BLaER1 (cell line): Measurements from ENCODE around the gene PLCL2.

Experiments
- H3K27ac ChIP-seq: shearing (Covaris generic); formaldehyde crosslinking; 2 replicates; pipeline ENCODE4 v1.8.1; 2022
- H3K27me3 ChIP-seq: shearing (Covaris generic); formaldehyde crosslinking; 2 replicates; pipeline ENCODE4 v1.8.1; 2022
- H3K36me3 ChIP-seq: shearing (Covaris generic); formaldehyde crosslinking; 2 replicates; pipeline ENCODE4 v1.8.1; 2022
- H3K4me1 ChIP-seq: shearing (Covaris generic); formaldehyde crosslinking; 2 replicates; pipeline ENCODE4 v1.8.1; 2022
- H3K4me2 ChIP-seq: shearing (Covaris generic); formaldehyde crosslinking; 2 replicates; pipeline ENCODE4 v1.8.1; 2022
- H3K4me3 ChIP-seq: shearing (Covaris generic); formaldehyde crosslinking; 2 replicates; pipeline ENCODE4 v1.8.1; 2022
- H3K9ac ChIP-seq: shearing (Covaris generic); formaldehyde crosslinking; 2 replicates; pipeline ENCODE4 v1.8.1; 2022
- H3K9me3 ChIP-seq: shearing (Covaris generic); formaldehyde crosslinking; 2 replicates; pipeline ENCODE4 v1.8.1; 2022
- H4K20me1 ChIP-seq: shearing (Covaris generic); formaldehyde crosslinking; 2 replicates; pipeline ENCODE4 v1.8.1; 2022
- Cebpa-rat ChIP-seq: shearing (Covaris generic); IDR thresholded peaks from 2 replicates; pipeline ENCODE4 v1.8.1; 2022

The PLCL2 gene

DNA sequence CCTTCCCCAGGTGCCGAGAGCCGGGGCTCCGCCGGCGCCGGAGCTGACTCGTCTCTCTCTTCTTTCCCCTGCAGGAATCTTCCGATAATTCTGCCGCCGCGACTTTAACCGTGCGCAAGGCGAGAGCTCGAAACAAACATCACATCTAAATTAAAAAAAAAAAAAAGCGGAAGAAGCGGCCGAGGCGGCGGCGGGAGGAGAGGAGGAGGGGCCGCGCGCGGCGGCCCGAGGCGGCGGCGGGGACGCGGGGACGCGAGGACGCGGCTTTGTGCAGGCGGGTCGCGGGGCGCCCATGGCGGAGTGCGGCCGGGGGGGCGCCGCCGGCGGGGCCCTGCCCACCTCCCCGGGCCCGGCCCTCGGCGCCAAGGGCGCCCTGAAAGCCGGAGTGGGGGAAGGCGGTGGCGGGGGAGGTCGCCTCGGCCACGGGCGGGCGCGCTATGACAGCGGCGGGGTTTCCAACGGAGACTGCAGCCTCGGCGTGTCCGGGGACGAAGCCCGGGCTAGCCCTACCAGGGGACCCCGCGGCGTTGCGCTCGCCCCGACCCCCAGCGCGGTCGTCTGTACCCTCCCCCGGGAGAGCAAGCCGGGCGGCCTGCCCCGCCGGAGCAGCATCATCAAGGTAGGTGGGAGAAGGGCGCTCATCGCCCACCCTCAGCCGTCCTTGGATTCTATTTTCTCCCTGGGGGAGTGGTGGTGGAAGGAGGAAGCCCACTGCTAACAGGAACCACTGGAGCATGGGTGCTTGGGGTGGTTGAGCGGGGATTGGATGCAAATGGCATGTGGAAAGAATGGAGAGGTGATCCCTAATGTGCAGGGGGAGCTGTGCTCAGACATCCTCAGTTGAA, at the start of gene PLCL2:
Gene PLCL2 (plus strand): TSS at position 208 of the 845 bp plus-strand sequence. CDS start 85 bp downstream, at position 293.
- TF ChIP-seq Cebpa-rat = no peak
- H3K4me3 ChIP-seq = peak within 1 kb of the TSS; percentile 85
- H4K20me1 ChIP-seq = peaks cover 35% of the 10 kb centered on the region
- H3K27ac ChIP-seq = peak within 1 kb of the TSS; percentile 96
- H3K9ac ChIP-seq = peak within 1 kb of the TSS; percentile 96
- H3K36me3 ChIP-seq = no peaks in the 10 kb centered on the region
- peak within 1 kb of the TSS; percentile 92 for H3K4me2 ChIP-seq
- H3K9me3 ChIP-seq = no peaks in the 10 kb centered on the region
- peaks cover 40% of the 10 kb centered on the region for H3K4me1 ChIP-seq
- no peaks in the 10 kb centered on the region for H3K27me3 ChIP-seq

GRCh38 chr3:16836505-16837237, 48.1 kb upstream of the PLCL2 start:
- Histone ChIP-seq H3K36me3 (no peaks in the 10 kb centered on the region), H3K4me2 (no peak overlapping the region), H3K4me1 (peaks cover 22% of the 10 kb centered on the region), H3K9me3 (no peaks in the 10 kb centered on the region), H4K20me1 (no peaks in the 10 kb centered on the region), H3K27me3 (no peaks in the 10 kb centered on the region), H3K9ac (no peak overlapping the region), H3K27ac (no peak overlapping the region), H3K4me3 (no peak overlapping the region)
- no peak for TF ChIP-seq Cebpa-rat

- no peak overlapping the region for H3K9ac ChIP-seq
- no peak overlapping the region for H3K4me3 ChIP-seq
- H3K27ac ChIP-seq = no peak overlapping the region
- H3K27me3 ChIP-seq = no peaks in the 10 kb centered on the region
- TF ChIP-seq Cebpa-rat = no peak
- peaks cover 31% of the 10 kb centered on the region for H3K4me1 ChIP-seq
- H3K4me2 ChIP-seq = peak overlapping the region; percentile 49
- no peaks in the 10 kb centered on the region for H3K36me3 ChIP-seq
- no peaks in the 10 kb centered on the region for H3K9me3 ChIP-seq
- no peaks in the 10 kb centered on the region for H4K20me1 ChIP-seq
These were observed 47.2 kb upstream of the PLCL2 start for GRCh38 chr3:16837602-16838001.

DNA sequence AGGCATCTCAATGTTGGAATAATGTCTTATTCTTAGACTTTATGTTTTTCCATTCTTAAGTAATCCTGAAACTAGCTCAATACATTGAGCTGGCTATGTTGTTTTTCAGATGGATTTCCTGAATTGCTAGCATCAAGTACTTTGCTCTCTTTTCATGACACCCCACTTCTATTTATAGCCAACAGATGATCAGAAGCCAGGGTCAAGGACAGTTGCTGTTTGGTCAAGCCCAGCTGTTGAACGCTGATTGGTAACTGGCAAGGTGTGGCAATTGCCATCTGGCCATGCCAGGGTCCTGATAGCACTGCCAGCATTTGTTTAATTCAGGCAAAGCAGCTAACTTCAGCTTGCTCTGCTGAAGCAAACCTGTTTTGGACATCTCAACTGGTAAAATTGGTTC, 46.2 kb upstream of the PLCL2 start:
- no peak for TF ChIP-seq Cebpa-rat
- H3K27ac ChIP-seq = no peak overlapping the region
- no peaks in the 10 kb centered on the region for H4K20me1 ChIP-seq
- peaks cover 37% of the 10 kb centered on the region for H3K4me1 ChIP-seq
- H3K27me3 ChIP-seq = no peaks in the 10 kb centered on the region
- H3K4me2 ChIP-seq = peak overlapping the region; percentile 49
- no peaks in the 10 kb centered on the region for H3K9me3 ChIP-seq
- H3K9ac ChIP-seq = no peak overlapping the region
- H3K4me3 ChIP-seq = no peak overlapping the region
- H3K36me3 ChIP-seq = no peaks in the 10 kb centered on the region

DNA sequence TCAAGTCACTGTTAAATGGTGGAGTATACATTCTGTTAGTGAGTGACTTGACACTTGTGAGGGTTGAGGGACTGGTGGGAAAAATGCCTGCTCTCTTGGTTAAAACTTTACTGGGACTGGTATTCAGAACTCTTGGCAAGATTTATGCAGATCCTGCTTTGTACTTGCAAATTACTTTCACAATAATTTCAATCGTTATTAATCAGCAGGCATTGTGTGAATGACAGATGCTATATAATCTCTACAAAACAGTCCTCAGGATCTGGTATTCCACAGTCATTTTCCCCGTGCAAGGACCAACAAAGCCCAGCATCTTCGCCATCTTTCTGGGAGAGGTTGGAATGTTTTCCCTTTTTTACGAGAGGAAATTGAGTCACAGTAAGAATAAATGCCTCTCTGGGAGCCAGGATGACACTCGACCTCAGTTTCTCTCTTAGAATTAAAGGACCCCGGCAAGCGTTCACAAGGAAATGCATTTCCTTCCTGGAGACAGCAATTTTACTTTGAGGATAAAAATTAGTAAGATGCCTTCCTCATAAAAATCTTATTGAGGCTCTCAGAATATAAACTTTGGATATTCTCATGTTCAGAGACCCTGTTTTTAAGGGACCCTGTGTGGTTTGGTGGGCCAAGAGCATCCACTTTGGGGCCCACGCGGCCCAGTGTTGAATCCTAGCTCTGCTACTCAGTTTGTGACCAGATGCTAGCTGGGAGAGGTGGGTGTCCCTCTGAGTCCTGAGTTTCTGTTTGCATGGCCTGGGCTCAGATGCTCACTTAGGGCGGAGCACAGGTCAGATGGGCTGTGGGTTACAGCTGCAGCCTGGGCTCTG, 45.3 kb upstream of the PLCL2 start:
- no peaks in the 10 kb centered on the region for H3K9me3 ChIP-seq
- H3K36me3 ChIP-seq = no peaks in the 10 kb centered on the region
- no peak overlapping the region for H3K4me2 ChIP-seq
- H3K4me3 ChIP-seq = no peak overlapping the region
- H3K4me1 ChIP-seq = peaks cover 37% of the 10 kb centered on the region
- H3K27ac ChIP-seq = no peak overlapping the region
- TF ChIP-seq Cebpa-rat = no peak
- H4K20me1 ChIP-seq = no peaks in the 10 kb centered on the region
- no peaks in the 10 kb centered on the region for H3K27me3 ChIP-seq
- no peak overlapping the region for H3K9ac ChIP-seq

- TF ChIP-seq Cebpa-rat = no peak
- Histone ChIP-seq H3K9me3 (no peaks in the 10 kb centered on the region), H3K4me2 (no peak overlapping the region), H3K4me3 (no peak overlapping the region), H3K4me1 (peaks cover 37% of the 10 kb centered on the region), H3K27ac (no peak overlapping the region), H3K36me3 (no peaks in the 10 kb centered on the region), H4K20me1 (no peaks in the 10 kb centered on the region), H3K9ac (no peak overlapping the region), H3K27me3 (no peaks in the 10 kb centered on the region)
These were observed 44.7 kb upstream of the PLCL2 start for GRCh38 chr3:16840101-16840424.

GRCh38 chr3:16841041-16841753, 43.6 kb upstream of the PLCL2 start:
- Histone ChIP-seq H3K4me2 (peak overlapping the region; percentile 68), H3K9ac (no peak overlapping the region), H3K27ac (no peak overlapping the region), H3K36me3 (no peaks in the 10 kb centered on the region), H4K20me1 (no peaks in the 10 kb centered on the region), H3K4me3 (no peak overlapping the region), H3K27me3 (no peaks in the 10 kb centered on the region), H3K4me1 (peaks cover 37% of the 10 kb centered on the region), H3K9me3 (no peaks in the 10 kb centered on the region)
- TF ChIP-seq Cebpa-rat = no peak

- Histone ChIP-seq H3K4me1 (peaks cover 43% of the 10 kb centered on the region), H3K27ac (peak overlapping the region; percentile 54; the same call in 1 of the 2 replicates), H3K9ac (peak overlapping the region; percentile 43), H4K20me1 (no peaks in the 10 kb centered on the region), H3K27me3 (no peaks in the 10 kb centered on the region), H3K9me3 (no peaks in the 10 kb centered on the region), H3K36me3 (no peaks in the 10 kb centered on the region), H3K4me3 (no peak overlapping the region), H3K4me2 (peak overlapping the region; percentile 68)
- TF ChIP-seq Cebpa-rat = no peak
These were observed 42.9 kb upstream of the PLCL2 start for GRCh38 chr3:16841904-16842271.
